ENCODE data around the gene GALNT16.

DNA sequence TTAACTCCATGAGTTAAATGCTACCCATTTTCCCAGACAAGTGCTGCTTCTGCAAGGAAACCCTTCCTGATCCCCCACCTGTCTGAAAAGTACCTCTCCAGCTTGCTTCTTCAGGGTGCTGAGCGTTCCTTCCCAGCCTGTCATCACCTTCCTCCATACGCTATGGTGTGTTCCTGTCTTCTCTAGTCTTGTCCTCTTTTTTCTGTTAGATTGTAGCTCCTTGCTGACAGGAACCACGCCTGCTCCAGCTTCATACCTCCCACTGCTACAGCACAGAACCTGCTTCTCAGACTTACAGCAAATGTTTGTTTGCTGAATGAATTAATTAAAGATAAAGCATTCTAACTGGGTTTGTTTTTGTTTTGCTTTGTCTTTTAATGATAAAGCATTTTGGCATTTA lies 99.0 kb downstream of the GALNT16 start:
- no peak for TF ChIP-seq EZH2 (IDR thresholded peaks at IDR 0.05)
- no peak for TF ChIP-seq POLR2AphosphoS5 (IDR thresholded peaks at IDR 0.05; ENCODE audit: borderline replicate concordance, low read depth, low read length)

Data from SK-N-MC (cell line).